ENCODE results near the gene KDM8. TPM values are rescaled to one million over a fixed set of nuclear protein-coding genes. Genes with fewer than 3 reads are reported as not detected.

The KDM8 gene
- total RNA-seq, 1 experiment from 2014 or later = 10.9 TPM

- TF ChIP-seq, protein P1, sequence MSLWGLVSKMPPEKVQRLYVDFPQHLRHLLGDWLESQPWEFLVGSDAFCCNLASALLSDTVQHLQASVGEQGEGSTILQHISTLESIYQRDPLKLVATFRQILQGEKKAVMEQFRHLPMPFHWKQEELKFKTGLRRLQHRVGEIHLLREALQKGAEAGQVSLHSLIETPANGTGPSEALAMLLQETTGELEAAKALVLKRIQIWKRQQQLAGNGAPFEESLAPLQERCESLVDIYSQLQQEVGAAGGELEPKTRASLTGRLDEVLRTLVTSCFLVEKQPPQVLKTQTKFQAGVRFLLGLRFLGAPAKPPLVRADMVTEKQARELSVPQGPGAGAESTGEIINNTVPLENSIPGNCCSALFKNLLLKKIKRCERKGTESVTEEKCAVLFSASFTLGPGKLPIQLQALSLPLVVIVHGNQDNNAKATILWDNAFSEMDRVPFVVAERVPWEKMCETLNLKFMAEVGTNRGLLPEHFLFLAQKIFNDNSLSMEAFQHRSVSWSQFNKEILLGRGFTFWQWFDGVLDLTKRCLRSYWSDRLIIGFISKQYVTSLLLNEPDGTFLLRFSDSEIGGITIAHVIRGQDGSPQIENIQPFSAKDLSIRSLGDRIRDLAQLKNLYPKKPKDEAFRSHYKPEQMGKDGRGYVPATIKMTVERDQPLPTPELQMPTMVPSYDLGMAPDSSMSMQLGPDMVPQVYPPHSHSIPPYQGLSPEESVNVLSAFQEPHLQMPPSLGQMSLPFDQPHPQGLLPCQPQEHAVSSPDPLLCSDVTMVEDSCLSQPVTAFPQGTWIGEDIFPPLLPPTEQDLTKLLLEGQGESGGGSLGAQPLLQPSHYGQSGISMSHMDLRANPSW (CRISPR knock-in tag; conservative IDR thresholded peaks at IDR 0.05; ENCODE audit: low read depth) = no peak
- no peak for TF ChIP-seq NFYB (CRISPR knock-in tag; conservative IDR thresholded peaks at IDR 0.05; ENCODE audit: low read depth)
- no peak for TF ChIP-seq ZBTB21 (CRISPR knock-in tag; IDR thresholded peaks at IDR 0.05; ENCODE audit: borderline replicate concordance)
- TF ChIP-seq, protein P2, sequence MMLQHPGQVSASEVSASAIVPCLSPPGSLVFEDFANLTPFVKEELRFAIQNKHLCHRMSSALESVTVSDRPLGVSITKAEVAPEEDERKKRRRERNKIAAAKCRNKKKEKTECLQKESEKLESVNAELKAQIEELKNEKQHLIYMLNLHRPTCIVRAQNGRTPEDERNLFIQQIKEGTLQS (CRISPR knock-in tag; conservative IDR thresholded peaks at IDR 0.05) = no peak
- TF ChIP-seq FOXK1 (CRISPR knock-in tag; IDR thresholded peaks at IDR 0.05) = no peak
These were observed 5.5 kb downstream of the KDM8 start (continued) for GRCh38 chr16:27208796-27209195.

DNA sequence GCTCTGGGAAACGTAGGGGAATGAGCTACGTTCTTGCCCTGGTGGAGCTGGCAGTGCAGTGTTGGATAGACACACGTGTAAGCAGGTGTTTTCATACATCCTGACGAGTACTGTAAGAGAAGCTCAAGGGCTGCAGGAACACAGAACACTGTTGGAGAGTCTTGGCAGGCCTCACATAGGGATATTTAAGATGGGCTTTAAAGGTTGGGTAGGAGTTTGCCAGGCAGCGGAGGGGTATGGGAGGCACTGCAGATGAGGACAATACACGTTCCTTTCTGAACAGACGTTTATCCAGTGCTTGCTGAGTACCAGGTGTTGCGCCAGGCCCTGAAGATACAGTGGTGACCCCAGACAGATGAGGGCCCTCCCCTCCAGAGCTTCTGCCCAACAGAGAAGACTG lies 6.3 kb downstream of the KDM8 start:
- DNase-seq (ENCODE audit: low spot score) = no peak
- ChIA-PET CTCF (interaction anchor here (0.5 to 1.6 kb wide), 2 partner anchors 30 to 100 kb away, joined by 3 to 7 read pairs; no protein-coding TSS in a partner anchor), POLR2A (no interaction called here)
- no peak for ATAC-seq
- TF ChIP-seq, protein P3, sequence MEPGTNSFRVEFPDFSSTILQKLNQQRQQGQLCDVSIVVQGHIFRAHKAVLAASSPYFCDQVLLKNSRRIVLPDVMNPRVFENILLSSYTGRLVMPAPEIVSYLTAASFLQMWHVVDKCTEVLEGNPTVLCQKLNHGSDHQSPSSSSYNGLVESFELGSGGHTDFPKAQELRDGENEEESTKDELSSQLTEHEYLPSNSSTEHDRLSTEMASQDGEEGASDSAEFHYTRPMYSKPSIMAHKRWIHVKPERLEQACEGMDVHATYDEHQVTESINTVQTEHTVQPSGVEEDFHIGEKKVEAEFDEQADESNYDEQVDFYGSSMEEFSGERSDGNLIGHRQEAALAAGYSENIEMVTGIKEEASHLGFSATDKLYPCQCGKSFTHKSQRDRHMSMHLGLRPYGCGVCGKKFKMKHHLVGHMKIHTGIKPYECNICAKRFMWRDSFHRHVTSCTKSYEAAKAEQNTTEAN (CRISPR knock-in tag; IDR thresholded peaks at IDR 0.05) = no peak
- TF ChIP-seq ZNF281 (CRISPR knock-in tag; IDR thresholded peaks at IDR 0.05) = no peak
- TF ChIP-seq SP1 (CRISPR knock-in tag; conservative IDR thresholded peaks at IDR 0.05) = no peak
- TF ChIP-seq, protein P4, sequence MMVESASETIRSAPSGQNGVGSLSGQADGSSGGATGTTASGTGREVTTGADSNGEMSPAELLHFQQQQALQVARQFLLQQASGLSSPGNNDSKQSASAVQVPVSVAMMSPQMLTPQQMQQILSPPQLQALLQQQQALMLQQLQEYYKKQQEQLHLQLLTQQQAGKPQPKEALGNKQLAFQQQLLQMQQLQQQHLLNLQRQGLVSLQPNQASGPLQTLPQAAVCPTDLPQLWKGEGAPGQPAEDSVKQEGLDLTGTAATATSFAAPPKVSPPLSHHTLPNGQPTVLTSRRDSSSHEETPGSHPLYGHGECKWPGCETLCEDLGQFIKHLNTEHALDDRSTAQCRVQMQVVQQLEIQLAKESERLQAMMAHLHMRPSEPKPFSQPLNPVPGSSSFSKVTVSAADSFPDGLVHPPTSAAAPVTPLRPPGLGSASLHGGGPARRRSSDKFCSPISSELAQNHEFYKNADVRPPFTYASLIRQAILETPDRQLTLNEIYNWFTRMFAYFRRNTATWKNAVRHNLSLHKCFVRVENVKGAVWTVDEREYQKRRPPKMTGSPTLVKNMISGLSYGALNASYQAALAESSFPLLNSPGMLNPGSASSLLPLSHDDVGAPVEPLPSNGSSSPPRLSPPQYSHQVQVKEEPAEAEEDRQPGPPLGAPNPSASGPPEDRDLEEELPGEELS (CRISPR knock-in tag; IDR thresholded peaks at IDR 0.05) = no peak
- TF ChIP-seq RELA (CRISPR knock-in tag; IDR thresholded peaks at IDR 0.05; ENCODE audit: borderline replicate concordance) = no peak
- no peaks in the 10 kb centered on the region for H3K9me3 Mint-ChIP-seq
- H3K4me3 Mint-ChIP-seq = no peak overlapping the region
- H3K27me3 Mint-ChIP-seq (ENCODE audit: low read depth) = no peaks in the 10 kb centered on the region
- no peak overlapping the region for H3K27ac Mint-ChIP-seq
- peaks cover 9% of the 10 kb centered on the region for H3K36me3 Mint-ChIP-seq
- H3K4me1 Mint-ChIP-seq = peaks cover under 1% of the 10 kb centered on the region

DNA sequence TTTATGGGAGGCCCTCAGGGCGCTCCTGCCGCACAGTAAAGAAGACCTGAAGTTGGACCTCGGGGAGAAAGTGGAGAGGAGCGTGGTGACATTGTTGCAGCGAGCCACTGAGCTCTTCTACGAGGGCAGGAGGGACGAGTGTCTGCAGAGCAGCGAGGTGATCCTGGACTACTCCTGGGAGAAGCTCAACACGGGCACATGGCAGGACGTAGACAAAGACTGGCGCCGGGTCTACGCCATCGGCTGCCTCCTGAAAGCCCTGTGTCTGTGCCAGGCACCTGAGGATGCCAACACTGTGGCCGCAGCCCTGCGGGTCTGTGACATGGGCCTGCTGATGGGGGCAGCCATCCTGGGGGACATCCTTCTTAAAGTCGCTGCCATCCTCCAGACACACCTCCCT lies 6.8 kb downstream of the KDM8 start:
- Mint-ChIP-seq H3K9me3 (no peaks in the 10 kb centered on the region), H3K27me3 (ENCODE audit: low read depth) (no peaks in the 10 kb centered on the region), H3K27ac (no peak overlapping the region), H3K4me1 (no peaks in the 10 kb centered on the region), H3K36me3 (peaks cover 14% of the 10 kb centered on the region), H3K4me3 (no peak overlapping the region)
- ChIA-PET POLR2A (no interaction called here), CTCF (interaction anchor here (0.5 to 1.6 kb wide), 2 partner anchors 30 to 100 kb away, joined by 3 to 7 read pairs; no protein-coding TSS in a partner anchor)
- DNase-seq (ENCODE audit: low spot score) (no peak), ATAC-seq (no peak)
- no peak for TF ChIP-seq JUN (CRISPR knock-in tag; IDR thresholded peaks at IDR 0.05)
